Neural cell (in vitro differentiated cells): ENCODE results near the gene NUDT10. TPM values are rescaled to one million over a fixed set of nuclear protein-coding genes. Genes with fewer than 3 reads are reported as not detected.

Experiments
- H2AFZ ChIP-seq: fragments of 200-600, 300-800 bp; sonication (generic), shearing (Covaris generic); 2 replicates; pipeline ENCODE4 v1.6.0; 2014; ENCODE audit warnings: low read depth, mild to moderate bottlenecking, antibody characterized with exemption, low read length, moderate library complexity
- H3F3A ChIP-seq: fragments of 200-600 bp; shearing (Covaris generic); 2 replicates; pipeline ENCODE4 v1.6.1; 2016; ENCODE audit warnings: mild to moderate bottlenecking, moderate library complexity, mixed read lengths, antibody characterized with exemption, low read length; ENCODE audit not compliant: insufficient read depth, poor library complexity, severe bottlenecking
- H3K27ac ChIP-seq: fragments of 200-600, 300-800 bp; sonication (generic), shearing (Covaris generic); 2 replicates; pipeline ENCODE4 v1.5.1; 2014; ENCODE audit warnings: mild to moderate bottlenecking, low read length, moderate library complexity
- H3K27me3 ChIP-seq: fragments of 300-800, 200-600 bp; sonication (generic), shearing (Covaris generic); 2 replicates; pipeline ENCODE4 v1.6.0; 2014; ENCODE audit warnings: mild to moderate bottlenecking, low read depth, low read length, moderate library complexity; ENCODE audit not compliant: insufficient read depth
- H3K36me3 ChIP-seq: fragments of 300-800, 200-600 bp; sonication (generic), shearing (Covaris generic); 2 replicates; pipeline ENCODE4 v1.5.1; 2014; ENCODE audit warnings: mild to moderate bottlenecking, antibody characterized with exemption, low read length, moderate library complexity; ENCODE audit not compliant: insufficient read depth
- H3K4me2 ChIP-seq: fragments of 300-800, 200-600 bp; sonication (generic), shearing (Covaris generic); 2 replicates; pipeline ENCODE4 v1.6.0; 2014; ENCODE audit warnings: mild to moderate bottlenecking, low read length
- H3K4me3 ChIP-seq: fragments of 300-800, 200-600 bp; sonication (generic), shearing (Covaris generic); 2 replicates; pipeline ENCODE4 v1.5.1; 2014; ENCODE audit warnings: mild to moderate bottlenecking, low read length, moderate library complexity
- H3K79me2 ChIP-seq: fragments of 200-600 bp; shearing (Covaris generic); replicated peaks from 2 replicates; pipeline ENCODE4 v1.6.0; 2014; ENCODE audit warnings: mild to moderate bottlenecking, low read length, moderate library complexity; ENCODE audit not compliant: insufficient read depth
- H3K9ac ChIP-seq: fragments of 300-800, 200-600 bp; sonication (generic), shearing (Covaris generic); 2 replicates; pipeline ENCODE4 v1.6.1; 2016; ENCODE audit warnings: mild to moderate bottlenecking, low read length, mixed read lengths
- H3K9me2 ChIP-seq: fragments of 200-600 bp; shearing (Covaris generic); 2 replicates; pipeline ENCODE4 v1.6.1; 2016; ENCODE audit warnings: mild to moderate bottlenecking, low read length, mixed read lengths; ENCODE audit not compliant: insufficient read depth
- H3K9me3 ChIP-seq: fragments of 200-600, 300-800 bp; sonication (generic), shearing (Covaris generic); 2 replicates; pipeline ENCODE4 v1.6.1; 2016; ENCODE audit warnings: mild to moderate bottlenecking, mixed run types, low read length, moderate library complexity, mixed read lengths
- H4K20me1 ChIP-seq: fragments of 200-600 bp; shearing (Covaris generic); 2 replicates; pipeline ENCODE4 v1.6.1; 2016; ENCODE audit warnings: mild to moderate bottlenecking, mixed run types; ENCODE audit not compliant: insufficient read depth
- EP300 ChIP-seq: fragments of 450-650 bp; conservative IDR thresholded peaks from 2 replicates; pipeline ENCODE4 v1.6.1; 2014; ENCODE audit warnings: antibody characterized with exemption, mild to moderate bottlenecking, moderate library complexity; ENCODE audit not compliant: poor library complexity, severe bottlenecking
- MXI1 ChIP-seq: fragments of 450-650 bp; conservative IDR thresholded peaks from 2 replicates; pipeline ENCODE4 v1.6.1; 2014; ENCODE audit warnings: antibody characterized with exemption, mild to moderate bottlenecking; ENCODE audit not compliant: poor library complexity, severe bottlenecking
- POLR2AphosphoS5 ChIP-seq: IDR thresholded peaks from 2 replicates; pipeline ENCODE4 v1.6.1; 2012
- RAD21 ChIP-seq: fragments of 450-650 bp; conservative IDR thresholded peaks from 2 replicates; pipeline ENCODE4 v1.6.1; 2014; ENCODE audit warnings: antibody characterized with exemption, mild to moderate bottlenecking, moderate library complexity
- SMC3 ChIP-seq: fragments of 450-650 bp; conservative IDR thresholded peaks from 2 replicates; pipeline ENCODE4 v1.6.1; 2014; ENCODE audit warnings: antibody characterized with exemption, mild to moderate bottlenecking, moderate library complexity; ENCODE audit not compliant: poor library complexity
- TAF1 ChIP-seq: IDR thresholded peaks from 2 replicates; pipeline ENCODE4 v1.6.1; 2012; ENCODE audit warnings: low read depth
- polyA plus RNA-seq: library from polyadenylated mRNA; depleted of rRNA; stranded (reverse); fragments of >200 nt; gene quantifications from 2 replicates; pipeline ENCODE4 v1.2.3, GENCODE V29; 2014
- TF ChIP-seq, protein P1 (sequence below): fragments of 450-650 bp; IDR thresholded peaks from 2 replicates; pipeline ENCODE4 v1.5.1; 2014; ENCODE audit warnings: antibody characterized with exemption, mild to moderate bottlenecking, moderate library complexity; ENCODE audit not compliant: poor library complexity, severe bottlenecking
- TF ChIP-seq, protein P2 (sequence below): IDR thresholded peaks from 2 replicates; pipeline ENCODE4 v1.6.1; 2012; ENCODE audit warnings: borderline replicate concordance

NUDT10 gene
- polyA plus RNA-seq, 1 donor from 2014 or later, result 74.8 TPM

DNA sequence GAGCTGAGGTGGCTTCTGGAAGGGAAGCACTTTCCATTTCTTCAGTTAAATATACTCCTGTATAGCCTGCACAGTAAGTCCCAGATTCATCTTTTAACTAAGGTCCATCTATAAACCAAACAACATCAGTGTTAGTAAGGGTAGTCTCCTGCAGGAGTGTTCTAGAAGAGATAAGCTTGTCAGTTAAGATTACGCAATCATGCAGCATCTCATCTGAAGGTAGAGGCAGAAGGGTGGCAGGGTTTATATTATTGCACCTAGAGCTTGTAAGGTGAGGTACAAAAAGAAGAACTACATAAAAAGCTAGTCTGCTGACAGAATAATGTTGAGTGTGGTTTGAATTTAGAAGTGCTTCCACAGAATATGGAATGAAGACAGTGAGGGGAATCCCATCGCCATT, 44.0 kb downstream of the NUDT10 start:
- no peaks in the 10 kb centered on the region for H3F3A ChIP-seq
- H3K36me3 ChIP-seq, result no peaks in the 10 kb centered on the region
- no peak overlapping the region for H3K27ac ChIP-seq
- H3K9me3 ChIP-seq, result no peaks in the 10 kb centered on the region
- H3K79me2 ChIP-seq, result no peaks in the 10 kb centered on the region
- no peaks in the 10 kb centered on the region for H3K9me2 ChIP-seq
- H2AFZ ChIP-seq, result no peak overlapping the region
- no peak overlapping the region for H3K9ac ChIP-seq
- H3K4me3 ChIP-seq, result no peak overlapping the region
- no peak overlapping the region for H3K4me2 ChIP-seq
- no peaks in the 10 kb centered on the region for H3K27me3 ChIP-seq
- TF ChIP-seq TAF1 (no peak), RAD21 (no peak), EP300 (no peak), POLR2AphosphoS5 (no peak), SMC3 (no peak), MXI1 (no peak)
- TF ChIP-seq, protein P1, sequence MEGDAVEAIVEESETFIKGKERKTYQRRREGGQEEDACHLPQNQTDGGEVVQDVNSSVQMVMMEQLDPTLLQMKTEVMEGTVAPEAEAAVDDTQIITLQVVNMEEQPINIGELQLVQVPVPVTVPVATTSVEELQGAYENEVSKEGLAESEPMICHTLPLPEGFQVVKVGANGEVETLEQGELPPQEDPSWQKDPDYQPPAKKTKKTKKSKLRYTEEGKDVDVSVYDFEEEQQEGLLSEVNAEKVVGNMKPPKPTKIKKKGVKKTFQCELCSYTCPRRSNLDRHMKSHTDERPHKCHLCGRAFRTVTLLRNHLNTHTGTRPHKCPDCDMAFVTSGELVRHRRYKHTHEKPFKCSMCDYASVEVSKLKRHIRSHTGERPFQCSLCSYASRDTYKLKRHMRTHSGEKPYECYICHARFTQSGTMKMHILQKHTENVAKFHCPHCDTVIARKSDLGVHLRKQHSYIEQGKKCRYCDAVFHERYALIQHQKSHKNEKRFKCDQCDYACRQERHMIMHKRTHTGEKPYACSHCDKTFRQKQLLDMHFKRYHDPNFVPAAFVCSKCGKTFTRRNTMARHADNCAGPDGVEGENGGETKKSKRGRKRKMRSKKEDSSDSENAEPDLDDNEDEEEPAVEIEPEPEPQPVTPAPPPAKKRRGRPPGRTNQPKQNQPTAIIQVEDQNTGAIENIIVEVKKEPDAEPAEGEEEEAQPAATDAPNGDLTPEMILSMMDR, result no peak
- TF ChIP-seq, protein P2, sequence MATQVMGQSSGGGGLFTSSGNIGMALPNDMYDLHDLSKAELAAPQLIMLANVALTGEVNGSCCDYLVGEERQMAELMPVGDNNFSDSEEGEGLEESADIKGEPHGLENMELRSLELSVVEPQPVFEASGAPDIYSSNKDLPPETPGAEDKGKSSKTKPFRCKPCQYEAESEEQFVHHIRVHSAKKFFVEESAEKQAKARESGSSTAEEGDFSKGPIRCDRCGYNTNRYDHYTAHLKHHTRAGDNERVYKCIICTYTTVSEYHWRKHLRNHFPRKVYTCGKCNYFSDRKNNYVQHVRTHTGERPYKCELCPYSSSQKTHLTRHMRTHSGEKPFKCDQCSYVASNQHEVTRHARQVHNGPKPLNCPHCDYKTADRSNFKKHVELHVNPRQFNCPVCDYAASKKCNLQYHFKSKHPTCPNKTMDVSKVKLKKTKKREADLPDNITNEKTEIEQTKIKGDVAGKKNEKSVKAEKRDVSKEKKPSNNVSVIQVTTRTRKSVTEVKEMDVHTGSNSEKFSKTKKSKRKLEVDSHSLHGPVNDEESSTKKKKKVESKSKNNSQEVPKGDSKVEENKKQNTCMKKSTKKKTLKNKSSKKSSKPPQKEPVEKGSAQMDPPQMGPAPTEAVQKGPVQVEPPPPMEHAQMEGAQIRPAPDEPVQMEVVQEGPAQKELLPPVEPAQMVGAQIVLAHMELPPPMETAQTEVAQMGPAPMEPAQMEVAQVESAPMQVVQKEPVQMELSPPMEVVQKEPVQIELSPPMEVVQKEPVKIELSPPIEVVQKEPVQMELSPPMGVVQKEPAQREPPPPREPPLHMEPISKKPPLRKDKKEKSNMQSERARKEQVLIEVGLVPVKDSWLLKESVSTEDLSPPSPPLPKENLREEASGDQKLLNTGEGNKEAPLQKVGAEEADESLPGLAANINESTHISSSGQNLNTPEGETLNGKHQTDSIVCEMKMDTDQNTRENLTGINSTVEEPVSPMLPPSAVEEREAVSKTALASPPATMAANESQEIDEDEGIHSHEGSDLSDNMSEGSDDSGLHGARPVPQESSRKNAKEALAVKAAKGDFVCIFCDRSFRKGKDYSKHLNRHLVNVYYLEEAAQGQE, result no peak
- no peaks in the 10 kb centered on the region for H4K20me1 ChIP-seq

Other genes with a start within 250 kb of the NUDT10 start
- 100 and 118 TPM in 2 replicates for gene NUDT11, start 163.8 kb downstream of the NUDT10 start, polyA plus RNA-seq